DND-41 (cell line): ENCODE results near the gene CCDC81.

Experiments used
- ATAC-seq: fragments of 200-7000 bp; cut with Tn5 transposase; 3 replicates; pipeline ENCODE4 v1.9.1; 2021; ENCODE audit warnings: low read depth; ENCODE audit not compliant: insufficient read depth
- DNase-seq: peaks from one replicate; pipeline ENCODE4 v3.0.0-alpha.2; 2020
- H2AFZ ChIP-seq: 2 replicates; pipeline ENCODE4 v1.6.0; 2012; ENCODE audit warnings: low read depth, low read length
- H3K27ac ChIP-seq: 2 replicates; pipeline ENCODE4 v1.5.1; 2012; ENCODE audit warnings: low read length, inconsistent platforms
- H3K27me3 ChIP-seq: fragments of 200-600 bp; sonication (generic); 2 replicates; pipeline ENCODE4 v1.6.0; 2012; ENCODE audit warnings: low read length, mild to moderate bottlenecking, inconsistent platforms; ENCODE audit not compliant: insufficient read depth, poor library complexity
- H3K36me3 ChIP-seq: 2 replicates; pipeline ENCODE4 v1.5.1; 2012; ENCODE audit warnings: low read length, inconsistent platforms; ENCODE audit not compliant: insufficient read depth
- H3K4me1 ChIP-seq: 2 replicates; pipeline ENCODE4 v1.5.1; 2012; ENCODE audit warnings: mild to moderate bottlenecking, low read length; ENCODE audit not compliant: insufficient read depth
- H3K4me2 ChIP-seq: 2 replicates; pipeline ENCODE4 v1.6.0; 2012; ENCODE audit warnings: mild to moderate bottlenecking, moderate library complexity, low read length, inconsistent platforms; ENCODE audit not compliant: insufficient read depth
- H3K4me3 ChIP-seq, 2 experiments: fragments of 200-600 bp in 1 of 2; shearing (Covaris generic) in 1 of 2; 2 replicates each; pipeline ENCODE4 v1.5.1; 2012 to 2016; ENCODE audit warnings: inconsistent platforms in 2 of 2, low read length in 2 of 2, mild to moderate bottlenecking in 2 of 2, low read depth in 1 of 2, moderate library complexity in 1 of 2
- H3K79me2 ChIP-seq: 2 replicates; pipeline ENCODE4 v1.6.0; 2012; ENCODE audit warnings: low read length, inconsistent platforms; ENCODE audit not compliant: insufficient read depth
- H3K9ac ChIP-seq: 2 replicates; pipeline ENCODE4 v1.6.0; 2012; ENCODE audit warnings: low read depth, mild to moderate bottlenecking, inconsistent platforms, low read length, moderate library complexity
- H3K9me3 ChIP-seq: 2 replicates; pipeline ENCODE4 v1.5.1; 2012; ENCODE audit warnings: low read length, moderate library complexity, mild to moderate bottlenecking, inconsistent platforms; ENCODE audit not compliant: insufficient read depth, severe bottlenecking
- H4K20me1 ChIP-seq: 2 replicates; pipeline ENCODE4 v1.6.0; 2012; ENCODE audit warnings: low read length; ENCODE audit not compliant: insufficient read depth
- EZH2 ChIP-seq: IDR thresholded peaks from 3 replicates; pipeline ENCODE4 v1.6.1; 2012; ENCODE audit warnings: borderline replicate concordance, low read depth, mild to moderate bottlenecking, moderate library complexity, low read length, inconsistent platforms; ENCODE audit not compliant: severe bottlenecking
- TF ChIP-seq, protein P1 (sequence below): IDR thresholded peaks from 2 replicates; pipeline ENCODE4 v1.5.1; 2012; ENCODE audit warnings: borderline replicate concordance, low read length, moderate library complexity, mild to moderate bottlenecking; ENCODE audit not compliant: poor library complexity, severe bottlenecking; ENCODE audit errors: extremely low read depth

Gene CCDC81

DNA sequence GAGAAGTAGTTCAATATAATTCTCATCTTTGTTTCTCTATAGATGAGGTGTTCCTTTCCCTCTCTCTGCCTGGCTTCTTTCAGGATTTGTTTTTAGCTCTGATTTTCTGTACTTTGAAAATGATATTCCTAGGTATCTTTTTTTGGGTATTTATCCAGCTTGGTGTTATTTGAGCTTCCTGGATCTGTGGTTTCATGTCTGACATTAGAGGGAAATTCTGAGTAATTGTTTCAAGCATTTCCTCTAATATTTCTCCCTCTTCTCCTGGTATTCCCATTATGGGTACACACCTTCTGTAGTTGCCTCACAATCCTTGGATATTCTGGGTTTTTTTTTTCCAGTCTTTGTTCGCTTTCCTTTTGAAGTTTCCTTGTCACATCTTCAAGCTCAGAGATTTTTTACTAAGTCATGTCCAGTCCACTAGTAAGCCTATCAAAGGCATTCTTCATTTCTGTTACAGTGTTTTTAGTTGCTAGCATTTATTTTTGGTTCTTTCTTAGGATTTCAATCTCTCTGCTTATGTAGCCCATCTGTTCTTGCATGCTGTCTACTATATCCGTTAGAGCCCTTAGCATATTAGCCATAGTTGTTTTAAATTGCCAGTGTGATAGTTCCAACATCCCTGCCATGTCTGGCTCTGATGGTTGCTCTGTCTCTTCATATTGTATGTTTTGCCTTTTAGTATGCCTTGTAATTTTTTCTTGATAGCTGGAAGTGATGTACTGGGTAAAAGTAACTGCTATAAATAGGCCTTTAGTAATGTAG lies 5.8 kb downstream of the CCDC81 start:
- H3K27me3 ChIP-seq: no peaks in the 10 kb centered on the region
- DNase-seq: no peak
- H3K27ac ChIP-seq: no peak overlapping the region
- no peak for ATAC-seq
- H3K9ac ChIP-seq: no peak overlapping the region
- H3K9me3 ChIP-seq: no peaks in the 10 kb centered on the region
- no peaks in the 10 kb centered on the region for H3K36me3 ChIP-seq
- TF ChIP-seq, protein P1, sequence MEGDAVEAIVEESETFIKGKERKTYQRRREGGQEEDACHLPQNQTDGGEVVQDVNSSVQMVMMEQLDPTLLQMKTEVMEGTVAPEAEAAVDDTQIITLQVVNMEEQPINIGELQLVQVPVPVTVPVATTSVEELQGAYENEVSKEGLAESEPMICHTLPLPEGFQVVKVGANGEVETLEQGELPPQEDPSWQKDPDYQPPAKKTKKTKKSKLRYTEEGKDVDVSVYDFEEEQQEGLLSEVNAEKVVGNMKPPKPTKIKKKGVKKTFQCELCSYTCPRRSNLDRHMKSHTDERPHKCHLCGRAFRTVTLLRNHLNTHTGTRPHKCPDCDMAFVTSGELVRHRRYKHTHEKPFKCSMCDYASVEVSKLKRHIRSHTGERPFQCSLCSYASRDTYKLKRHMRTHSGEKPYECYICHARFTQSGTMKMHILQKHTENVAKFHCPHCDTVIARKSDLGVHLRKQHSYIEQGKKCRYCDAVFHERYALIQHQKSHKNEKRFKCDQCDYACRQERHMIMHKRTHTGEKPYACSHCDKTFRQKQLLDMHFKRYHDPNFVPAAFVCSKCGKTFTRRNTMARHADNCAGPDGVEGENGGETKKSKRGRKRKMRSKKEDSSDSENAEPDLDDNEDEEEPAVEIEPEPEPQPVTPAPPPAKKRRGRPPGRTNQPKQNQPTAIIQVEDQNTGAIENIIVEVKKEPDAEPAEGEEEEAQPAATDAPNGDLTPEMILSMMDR: no peak
- no peak for TF ChIP-seq EZH2
- H3K79me2 ChIP-seq: no peaks in the 10 kb centered on the region
- no peak overlapping the region for H2AFZ ChIP-seq
- no peaks in the 10 kb centered on the region for H4K20me1 ChIP-seq
- no peaks in the 10 kb centered on the region for H3K4me1 ChIP-seq
- no peak overlapping the region for H3K4me3 ChIP-seq
- no peak overlapping the region for H3K4me2 ChIP-seq

DNA sequence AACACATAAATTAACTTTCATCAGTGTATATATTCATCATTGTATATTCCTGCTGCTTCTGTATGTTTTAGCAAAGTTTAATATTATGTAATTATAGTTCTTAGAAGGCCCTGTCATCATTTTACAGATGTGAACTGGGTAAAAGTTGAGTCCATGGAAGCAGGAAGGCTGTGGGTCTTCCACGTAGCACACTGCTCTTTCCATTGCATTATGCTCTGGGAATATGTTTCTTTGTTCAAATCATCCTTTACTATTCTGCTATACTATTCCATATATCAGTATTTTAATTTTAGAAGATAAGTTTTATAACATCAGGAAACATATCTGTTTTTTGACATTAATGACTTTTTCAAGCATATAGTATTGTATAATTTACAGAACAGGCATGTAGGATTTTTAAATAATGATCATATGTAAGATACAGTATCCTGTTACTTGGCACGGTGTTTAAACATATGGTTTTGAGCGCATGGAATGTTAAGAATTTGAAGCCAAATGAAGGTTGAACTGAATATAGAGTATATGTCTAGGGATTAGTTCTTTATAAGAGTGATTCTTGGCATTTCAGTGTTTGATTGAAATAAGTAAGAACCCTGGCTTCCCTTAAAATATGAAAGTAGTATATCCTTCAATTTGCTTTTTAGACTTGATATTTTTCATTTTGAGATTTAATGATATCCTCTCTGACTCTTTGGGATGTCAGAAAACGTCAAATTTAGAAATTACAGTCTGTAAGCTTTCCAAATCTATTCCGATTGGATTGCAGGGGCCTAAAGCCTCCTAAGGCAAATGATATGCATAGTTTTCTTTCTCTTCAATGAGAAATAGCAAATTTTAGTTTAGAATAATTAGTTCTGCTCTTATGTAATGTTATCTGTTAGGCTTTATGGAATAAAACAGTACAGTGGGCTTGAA lies 8.6 kb downstream of the CCDC81 start:
- Histone ChIP-seq H3K9me3 (no peaks in the 10 kb centered on the region), H2AFZ (no peak overlapping the region), H3K9ac (no peak overlapping the region), H3K4me1 (no peaks in the 10 kb centered on the region), H3K4me3 (no peak overlapping the region), H3K27me3 (no peaks in the 10 kb centered on the region), H4K20me1 (no peaks in the 10 kb centered on the region), H3K27ac (no peak overlapping the region), H3K4me2 (no peak overlapping the region), H3K79me2 (no peaks in the 10 kb centered on the region), H3K36me3 (no peaks in the 10 kb centered on the region)
- ATAC-seq (no peak), DNase-seq (no peak)
- TF ChIP-seq EZH2: no peak
- TF ChIP-seq, protein P1: no peak

DNA sequence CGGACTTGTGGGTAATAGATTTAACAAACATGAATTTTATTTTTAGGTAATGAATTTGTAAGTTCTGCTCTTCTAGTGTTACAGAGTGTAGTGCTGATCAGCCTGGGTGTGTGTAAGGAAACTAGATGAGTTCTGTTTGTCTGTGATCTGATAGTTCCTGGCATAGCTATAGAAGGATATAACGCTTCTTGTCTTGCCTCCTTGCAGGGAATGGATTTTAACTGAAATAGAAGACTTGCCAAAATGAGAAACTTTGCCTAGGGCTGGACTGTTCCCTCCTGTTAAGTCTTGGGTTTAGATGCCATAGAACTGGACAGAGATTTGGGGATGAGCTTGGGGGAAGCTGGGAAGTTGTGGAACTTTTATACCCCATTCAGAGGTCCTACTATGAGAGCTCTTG lies 11.6 kb downstream of the CCDC81 start:
- Histone ChIP-seq H3K79me2 (no peaks in the 10 kb centered on the region), H2AFZ (no peak overlapping the region), H3K4me3 (no peak overlapping the region), H3K27me3 (no peaks in the 10 kb centered on the region), H3K9ac (no peak overlapping the region), H4K20me1 (no peaks in the 10 kb centered on the region), H3K4me2 (no peak overlapping the region), H3K27ac (no peak overlapping the region), H3K9me3 (no peaks in the 10 kb centered on the region), H3K4me1 (no peaks in the 10 kb centered on the region), H3K36me3 (no peaks in the 10 kb centered on the region)
- TF ChIP-seq EZH2: no peak
- TF ChIP-seq, protein P1: no peak
- DNase-seq (no peak), ATAC-seq (no peak)
